Mesothelial cell of epicardium (in vitro differentiated cells): ENCODE data around the gene RELL2. TPM values are rescaled to one million over a fixed set of nuclear protein-coding genes. Genes with fewer than 3 reads are reported as not detected.

Experiments used
- DNase-seq, 2 experiments: peaks; one replicate each; pipeline ENCODE4 v3.0.0; 2021; ENCODE audit warnings: low spot score in 2 of 2; ENCODE audit not compliant: unreplicated experiment in 2 of 2
- H3K27ac Mint-ChIP-seq: 2 replicates; pipeline ENCODE4 v1.8.0; 2021; ENCODE audit warnings: mixed read lengths
- H3K27me3 Mint-ChIP-seq: 2 replicates; pipeline ENCODE4 v1.8.0; 2021; ENCODE audit warnings: low read depth, mixed read lengths
- H3K36me3 Mint-ChIP-seq: 2 replicates; pipeline ENCODE4 v1.8.0; 2021; ENCODE audit warnings: mixed read lengths
- H3K4me1 Mint-ChIP-seq: 2 replicates; pipeline ENCODE4 v1.8.0; 2021; ENCODE audit warnings: mixed read lengths
- H3K4me3 Mint-ChIP-seq: 2 replicates; pipeline ENCODE4 v1.8.0; 2021; ENCODE audit warnings: mild to moderate bottlenecking, moderate library complexity, mixed read lengths
- H3K9me3 Mint-ChIP-seq: 2 replicates; pipeline ENCODE4 v1.8.0; 2021; ENCODE audit warnings: mixed read lengths
- CTCF ChIP-seq: fragments of 200-600 bp; sonication (generic); IDR thresholded peaks from one replicate; pipeline ENCODE4 v1.5.0; 2021; ENCODE audit warnings: antibody characterized with exemption; ENCODE audit not compliant: unreplicated experiment
- total RNA-seq: library from RNA; stranded (reverse); gene quantifications from 3 replicates; pipeline ENCODE4 v1.2.1, GENCODE V29; 2021

The RELL2 gene
- total RNA-seq, 1 donor from 2014 or later: 3.9 TPM

- DNase-seq: no peak
- Mint-ChIP-seq H3K4me1 (no peaks in the 10 kb centered on the region), H3K4me3 (no peak overlapping the region), H3K27ac (no peak overlapping the region), H3K9me3 (no peaks in the 10 kb centered on the region), H3K27me3 (no peaks in the 10 kb centered on the region), H3K36me3 (peaks cover 25% of the 10 kb centered on the region)
- TF ChIP-seq CTCF: no peak
These were observed 20.6 kb downstream of the RELL2 start for GRCh38 chr5:141657404-141657803.

DNA sequence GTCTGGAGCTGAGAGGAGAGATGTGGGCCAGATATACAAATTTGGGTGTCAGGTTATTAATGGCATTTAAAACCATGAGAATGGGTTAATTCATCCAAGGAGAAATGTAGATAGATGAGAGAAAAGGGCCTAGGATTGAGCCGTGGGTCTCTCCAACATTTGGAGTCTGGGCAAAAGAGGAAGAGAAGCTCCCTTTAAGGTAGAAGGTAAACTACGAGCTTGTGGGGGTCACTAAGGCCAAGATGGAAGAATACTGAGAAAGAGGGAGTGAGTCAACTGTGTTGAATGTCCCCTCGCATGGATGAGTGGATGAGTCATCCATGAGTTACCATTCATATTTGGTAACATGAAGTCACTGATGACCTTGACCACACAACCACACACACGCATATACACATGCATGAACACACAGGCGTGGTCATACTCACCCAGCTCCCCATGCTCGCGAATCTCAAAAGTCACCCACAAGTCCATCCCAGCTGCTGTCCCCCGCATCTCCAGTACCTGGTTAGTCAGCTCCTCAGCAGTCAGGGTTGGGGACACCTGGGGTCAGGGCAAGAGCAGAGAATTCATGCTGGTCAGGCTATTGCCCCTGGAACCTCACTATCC lies 21.2 kb downstream of the RELL2 start:
- no peaks in the 10 kb centered on the region for H3K9me3 Mint-ChIP-seq
- H3K36me3 Mint-ChIP-seq: peaks cover 25% of the 10 kb centered on the region
- H3K4me1 Mint-ChIP-seq: no peaks in the 10 kb centered on the region
- no peak for TF ChIP-seq CTCF
- H3K27ac Mint-ChIP-seq: no peak overlapping the region
- H3K4me3 Mint-ChIP-seq: no peak overlapping the region
- DNase-seq: no peak
- H3K27me3 Mint-ChIP-seq: no peaks in the 10 kb centered on the region

DNA sequence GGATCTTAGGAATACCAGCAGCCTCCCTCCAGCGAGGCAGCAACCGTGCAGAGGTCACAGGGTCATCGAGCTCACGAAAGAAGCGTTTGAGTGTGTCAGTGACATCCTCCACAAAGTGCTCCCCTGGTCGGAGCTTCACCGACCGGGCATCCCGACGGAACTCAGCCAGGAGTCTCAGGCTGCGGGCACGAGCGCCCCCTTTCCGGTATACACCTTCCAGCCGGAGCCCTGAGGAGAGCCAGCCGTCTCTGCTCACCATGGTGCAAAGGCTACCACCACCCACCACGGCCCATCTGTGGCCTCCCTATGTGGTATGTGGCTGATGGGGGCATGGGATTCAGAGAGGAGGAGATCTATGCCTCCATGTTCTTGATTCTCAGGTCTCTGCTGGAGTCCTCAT lies 25.2 kb downstream of the RELL2 start:
- DNase-seq: no peak
- Mint-ChIP-seq H3K4me3 (no peak overlapping the region), H3K27me3 (no peaks in the 10 kb centered on the region), H3K27ac (no peak overlapping the region), H3K9me3 (no peaks in the 10 kb centered on the region), H3K36me3 (peaks cover 19% of the 10 kb centered on the region), H3K4me1 (no peaks in the 10 kb centered on the region)
- TF ChIP-seq CTCF: no peak

DNA sequence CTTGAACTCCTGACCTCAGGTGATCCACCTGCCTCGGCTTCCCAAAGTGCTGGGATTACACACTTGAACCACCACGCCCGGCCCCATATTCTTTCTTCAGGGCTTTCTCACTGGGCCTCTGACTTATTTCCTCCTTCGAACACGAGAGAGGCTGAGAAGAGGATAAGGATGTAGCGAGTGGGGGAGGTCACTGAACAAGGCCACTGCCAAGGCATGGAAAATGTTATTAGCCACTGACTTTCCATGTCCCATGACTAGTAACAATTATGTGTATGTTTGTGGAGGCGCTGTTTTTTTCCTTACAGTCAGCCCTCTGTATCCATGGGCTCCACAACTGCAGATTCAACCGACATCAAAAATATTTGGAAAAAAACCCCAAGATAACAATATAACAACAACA lies 26.7 kb downstream of the RELL2 start:
- Mint-ChIP-seq H3K27me3 (no peaks in the 10 kb centered on the region), H3K9me3 (no peaks in the 10 kb centered on the region), H3K4me3 (no peak overlapping the region), H3K36me3 (peaks cover 12% of the 10 kb centered on the region), H3K27ac (no peak overlapping the region), H3K4me1 (no peaks in the 10 kb centered on the region)
- no peak for TF ChIP-seq CTCF
- no peak for DNase-seq

DNA sequence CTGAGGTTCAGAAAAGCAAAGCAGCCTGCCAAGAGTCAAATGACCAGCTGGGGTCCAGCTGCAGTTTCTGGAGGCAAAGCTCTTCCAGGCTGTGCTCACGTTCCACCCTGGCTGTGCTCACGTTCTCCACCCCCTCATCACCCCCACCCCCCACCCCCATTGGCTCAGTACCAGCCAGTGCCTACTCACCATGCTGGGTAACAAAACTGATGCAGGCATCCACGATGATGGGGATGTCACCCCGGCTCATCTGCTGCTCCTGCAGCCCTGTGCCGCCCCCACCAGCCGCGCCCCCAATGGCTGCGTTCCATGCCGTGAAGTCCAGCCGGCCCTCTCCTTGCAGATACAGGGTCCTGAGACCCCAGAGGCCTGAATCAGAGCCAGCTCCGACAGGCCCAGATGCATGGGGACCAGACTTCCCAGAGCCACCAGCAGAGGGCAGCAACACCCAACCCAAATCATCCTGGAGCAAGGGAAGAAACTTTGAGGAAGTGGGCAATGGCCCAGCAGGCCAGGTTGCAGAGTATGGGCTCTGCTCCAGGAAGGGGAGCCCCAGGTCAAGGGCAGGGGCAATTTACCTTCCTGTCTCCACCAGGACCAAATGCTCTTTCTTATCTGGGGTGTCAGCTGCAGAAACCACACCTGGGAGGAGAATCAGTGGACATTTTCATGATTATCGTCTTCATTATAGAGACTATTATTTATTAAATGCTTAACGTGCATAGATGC lies 28.1 kb downstream of the RELL2 start:
- H3K9me3 Mint-ChIP-seq: no peaks in the 10 kb centered on the region
- peaks cover 10% of the 10 kb centered on the region for H3K36me3 Mint-ChIP-seq
- no peak overlapping the region for H3K27ac Mint-ChIP-seq
- no peaks in the 10 kb centered on the region for H3K4me1 Mint-ChIP-seq
- no peaks in the 10 kb centered on the region for H3K27me3 Mint-ChIP-seq
- peak; percentile 50 to 86 for DNase-seq
- TF ChIP-seq CTCF: peak; percentile 91
- H3K4me3 Mint-ChIP-seq: no peak overlapping the region
